Stimulated activated CD4-positive, alpha-beta T cell treated with anti-CD3 and anti-CD28 coated beads, Interleukin-4, amount 100 ng/mL, for 48 hours (primary cell): ENCODE results near the gene ACTRT1.

Source experiments
- DNase-seq, 2 donors: peaks; one replicate each; pipeline ENCODE4 v3.0.0-alpha.2; 2020; ENCODE audit warnings: low read depth in 2 of 2

The ACTRT1 gene

GRCh38 chrX:128052303-128052702 is at the start of gene ACTRT1:
ACTRT1 (minus strand) TSS chrX:128052403; CDS start chrX:128052206, 197 bp downstream.
- no peak for DNase-seq

- DNase-seq, result no peak
Observed at GRCh38 chrX:128078545-128078944, 26.3 kb upstream of the ACTRT1 start.

- no peak for DNase-seq
Observed at GRCh38 chrX:128057421-128057820, 5.2 kb upstream of the ACTRT1 start.

GRCh38 chrX:128051526-128051925 is 677 bp downstream of the ACTRT1 start:
- no peak for DNase-seq

GRCh38 chrX:128035318-128035717 is 16.9 kb downstream of the ACTRT1 start:
- DNase-seq, result no peak

- no peak for DNase-seq
Observed at GRCh38 chrX:128021566-128021965, 30.6 kb downstream of the ACTRT1 start.

GRCh38 chrX:128020701-128021100 is 31.5 kb downstream of the ACTRT1 start:
- no peak for DNase-seq

- DNase-seq, result no peak
Observed at GRCh38 chrX:128019218-128019617, 33.0 kb downstream of the ACTRT1 start.

GRCh38 chrX:128012015-128012414 is 40.2 kb downstream of the ACTRT1 start:
- no peak for DNase-seq

- DNase-seq, result no peak
Observed at GRCh38 chrX:128007882-128008281, 44.3 kb downstream of the ACTRT1 start.
